GM23338 (cell line): Measurements from ENCODE around the gene ISG15.

Source experiments
- CREB1 ChIP-seq: fragments of 250-450 bp; sonication (Bioruptor Pico); IDR thresholded peaks from 2 replicates; pipeline ENCODE4 v1.5.0; 2020; ENCODE audit warnings: low read depth, mild to moderate bottlenecking, moderate library complexity
- CTCF ChIP-seq, 2 experiments: fragments of 200-600 bp in 1 of 2; sonication (generic) in 1 of 2; conservative IDR thresholded peaks; 2 replicates each; pipeline versions ENCODE4 v1.5.1 to v1.6.1; 2016 to 2017; ENCODE audit warnings: antibody characterized with exemption in 2 of 2, low read depth in 2 of 2, mild to moderate bottlenecking in 2 of 2, moderate library complexity in 1 of 2
- ETS1 ChIP-seq: IDR thresholded peaks from 2 replicates; pipeline ENCODE4 v1.6.1; 2016; ENCODE audit warnings: antibody characterized with exemption
- EZH2 ChIP-seq: fragments of 200-600 bp; sonication (generic); IDR thresholded peaks from one replicate; pipeline ENCODE4 v1.8.0; 2017; ENCODE audit warnings: antibody characterized with exemption, mild to moderate bottlenecking, low read depth; ENCODE audit not compliant: unreplicated experiment
- EZH2phosphoT487 ChIP-seq: fragments of 200-600 bp; sonication (generic); IDR thresholded peaks from one replicate; pipeline ENCODE4 v1.8.1; 2018; ENCODE audit warnings: antibody characterized with exemption; ENCODE audit not compliant: unreplicated experiment
- JUNB ChIP-seq: IDR thresholded peaks from one replicate; pipeline ENCODE4 v1.6.1; 2016; ENCODE audit warnings: antibody characterized with exemption; ENCODE audit not compliant: unreplicated experiment
- NANOG ChIP-seq: IDR thresholded peaks from 2 replicates; pipeline ENCODE4 v1.6.1; 2016; ENCODE audit warnings: antibody characterized with exemption, borderline replicate concordance
- POLR2AphosphoS5 ChIP-seq: IDR thresholded peaks from 2 replicates; pipeline ENCODE4 v1.6.1; 2016; ENCODE audit warnings: antibody characterized with exemption, low read depth
- REST ChIP-seq: IDR thresholded peaks from one replicate; pipeline ENCODE4 v1.6.1; 2018; ENCODE audit warnings: antibody characterized with exemption; ENCODE audit not compliant: unreplicated experiment
- ZNF114 ChIP-seq: fragments of 250-450 bp; sonication (Bioruptor Pico); IDR thresholded peaks from 2 replicates; pipeline ENCODE4 v1.5.0; 2020; ENCODE audit warnings: mild to moderate bottlenecking, moderate library complexity
- ZNF331 ChIP-seq: fragments of 250-450 bp; sonication (Bioruptor Pico); IDR thresholded peaks from 2 replicates; pipeline ENCODE4 v1.5.0; 2020; ENCODE audit warnings: low read depth, mild to moderate bottlenecking, moderate library complexity
- ZNF462 ChIP-seq: fragments of 250-450 bp; sonication (Bioruptor Pico); IDR thresholded peaks from 2 replicates; pipeline ENCODE4 v1.5.0; 2020; ENCODE audit warnings: mild to moderate bottlenecking, moderate library complexity

- TF ChIP-seq POLR2AphosphoS5 (no peak), EZH2 (no peak), CTCF (conservative IDR thresholded peaks at IDR 0.05; ENCODE audit: low read depth in 2 of 2) (no peak), REST (no peak), ETS1 (no peak), CREB1 (CRISPR knock-in tag) (no peak), NANOG (no peak), EZH2phosphoT487 (no peak), ZNF114 (CRISPR knock-in tag) (no peak), ZNF331 (CRISPR knock-in tag) (no peak), JUNB (no peak), ZNF462 (CRISPR knock-in tag) (no peak)
Observed at GRCh38 chr1:972726-973458, 40.4 kb upstream of the ISG15 start.
